Hypothalamus (tissue), 51 donors: ENCODE results near the gene OAS3.

Source experiments
- DNase-seq, 51 donors: peaks; one replicate each; lab custom pipeline; 2025; lab: John Stamatoyannopoulos, UW

The OAS3 gene

DNA sequence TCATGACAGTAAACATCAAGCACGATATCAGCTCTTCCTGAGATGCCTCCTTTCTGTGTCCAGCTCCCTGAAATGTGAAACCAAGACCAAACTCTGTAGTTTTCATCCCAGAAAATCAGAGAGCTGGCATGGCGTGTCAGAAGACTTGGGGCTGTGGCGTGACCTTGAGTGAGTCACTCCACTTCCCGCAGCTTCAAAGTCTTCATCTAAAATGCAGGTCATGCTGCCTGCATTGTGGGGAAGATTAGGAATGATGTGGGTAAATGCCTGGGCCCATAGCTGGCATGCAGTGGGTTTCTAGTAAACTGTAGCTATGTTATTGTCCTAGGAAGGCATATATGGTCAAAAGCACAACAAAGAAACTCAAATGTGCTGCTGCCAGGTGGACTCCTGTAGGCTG lies 68.9 kb downstream of the OAS3 start:
- DNase-seq, result no peak

DNA sequence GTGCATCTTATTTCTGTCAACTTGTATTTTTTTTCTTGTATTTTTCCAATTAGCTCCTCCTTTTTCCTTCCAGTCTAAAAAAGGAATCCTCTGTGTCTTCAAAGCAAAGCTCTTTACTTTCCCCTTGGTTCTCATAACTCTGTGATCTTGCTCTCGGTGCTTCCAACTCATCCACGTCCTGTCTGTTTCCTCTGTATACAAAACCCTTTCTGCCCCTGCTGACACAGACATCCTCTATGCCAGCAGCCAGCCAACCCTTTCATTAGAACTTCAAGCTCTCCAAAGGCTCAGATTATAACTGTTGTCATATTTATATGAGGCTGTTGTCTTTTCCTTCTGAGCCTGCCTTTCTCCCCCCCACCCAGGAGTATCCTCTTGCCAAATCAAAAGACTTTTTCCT lies 72.4 kb downstream of the OAS3 start:
- DNase-seq, result no peak

DNA sequence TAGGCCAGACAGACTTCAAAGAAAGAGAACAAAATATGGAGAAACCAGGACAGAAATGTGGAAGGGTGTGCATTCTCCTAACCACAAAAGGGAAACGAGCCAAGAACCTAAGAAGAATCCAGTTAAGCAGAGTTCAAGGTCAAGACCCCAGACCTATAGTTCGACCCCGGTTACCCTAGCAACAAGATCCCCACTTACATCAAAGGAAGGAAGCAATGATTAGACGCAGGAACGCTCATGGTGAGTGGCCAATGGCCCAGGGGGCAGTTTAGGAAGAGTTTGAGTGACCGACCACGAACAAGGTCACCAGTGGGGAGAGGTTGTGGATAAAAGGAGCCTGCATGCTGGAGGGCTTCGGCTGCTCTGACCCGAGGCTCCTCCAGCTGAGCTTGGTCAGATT lies 76.3 kb downstream of the OAS3 start:
- DNase-seq, result no peak

DNA sequence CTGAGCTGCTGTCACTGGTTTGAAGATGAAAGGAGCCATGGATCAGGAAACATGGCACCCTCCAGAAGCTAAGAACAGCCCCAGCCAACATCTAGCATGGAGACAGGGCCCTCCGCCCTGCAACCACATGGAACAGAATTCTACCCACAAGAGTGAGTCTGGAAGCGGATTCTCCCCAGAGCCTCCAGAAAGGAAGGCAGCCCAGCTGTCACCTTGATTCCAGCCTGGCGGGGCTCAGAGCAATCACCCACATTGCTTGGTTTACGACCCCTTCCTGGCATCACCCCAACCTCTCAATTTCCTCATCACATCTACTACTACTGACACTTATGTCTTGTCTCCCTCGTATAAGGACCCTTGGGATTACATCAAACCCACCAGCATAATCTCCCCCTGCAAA lies 78.5 kb downstream of the OAS3 start:
- no peak for DNase-seq

DNA sequence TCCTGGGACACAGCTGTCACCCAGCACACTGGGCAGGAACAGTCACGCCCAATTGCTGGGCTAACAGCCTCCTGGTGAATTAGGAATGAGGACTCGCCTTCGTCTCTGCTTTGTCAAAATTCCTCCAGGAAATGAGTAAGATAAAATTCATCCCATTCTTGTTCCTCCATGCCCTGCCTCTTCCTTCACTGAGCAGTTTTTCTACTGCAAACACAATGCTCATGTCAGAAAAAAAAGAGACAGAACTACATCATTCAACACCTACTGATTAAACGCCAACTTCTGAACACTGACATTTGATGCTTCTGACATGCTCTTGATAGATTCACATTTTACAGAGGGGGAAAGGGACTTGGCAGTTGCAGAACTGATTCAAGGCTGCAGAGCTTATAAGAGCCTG lies 80.8 kb downstream of the OAS3 start:
- DNase-seq, result no peak

DNA sequence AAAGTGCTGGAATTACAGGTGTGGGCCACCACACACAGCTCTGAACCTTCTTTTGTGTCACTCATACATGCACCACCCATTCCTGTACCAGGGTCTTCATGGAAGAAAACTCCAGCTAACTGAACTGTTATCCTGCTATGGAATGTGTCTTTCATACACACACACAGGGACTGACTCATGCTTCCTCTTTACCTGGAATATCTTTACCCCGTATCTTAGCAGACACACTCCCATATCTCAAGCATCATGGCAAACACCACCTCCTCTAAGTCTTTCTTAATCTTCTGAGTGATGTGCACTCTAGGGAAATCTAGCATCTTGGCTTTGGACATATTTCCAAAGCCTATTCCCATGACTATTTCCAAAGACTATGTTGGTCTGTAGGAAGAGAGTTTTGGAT lies 83.2 kb downstream of the OAS3 start:
- DNase-seq, result no peak
